Ishikawa (cell line): Measurements from ENCODE around the gene NRCAM.

Experiments used
- CEBPB ChIP-seq: IDR thresholded peaks from 2 replicates; pipeline ENCODE4 v1.6.1; 2012
- CREB1 ChIP-seq: IDR thresholded peaks from 2 replicates; pipeline ENCODE4 v1.6.1; 2012; ENCODE audit warnings: low read depth
- EGR1 ChIP-seq: IDR thresholded peaks from 2 replicates; pipeline ENCODE4 v1.6.1; 2012
- EP300 ChIP-seq: IDR thresholded peaks from 2 replicates; pipeline ENCODE4 v1.6.1; 2012; ENCODE audit warnings: borderline replicate concordance
- FOXM1 ChIP-seq: IDR thresholded peaks from 2 replicates; pipeline ENCODE4 v1.6.1; 2012; ENCODE audit warnings: low read depth, borderline replicate concordance
- MAX ChIP-seq: IDR thresholded peaks from 2 replicates; pipeline ENCODE4 v1.6.1; 2012
- NFIC ChIP-seq: IDR thresholded peaks from 2 replicates; pipeline ENCODE4 v1.6.1; 2012
- RAD21 ChIP-seq: IDR thresholded peaks from 2 replicates; pipeline ENCODE4 v1.6.1; 2012; ENCODE audit warnings: low read depth
- TAF1 ChIP-seq: IDR thresholded peaks from 2 replicates; pipeline ENCODE4 v1.6.1; 2012; ENCODE audit warnings: low read depth, mild to moderate bottlenecking
- TCF12 ChIP-seq: IDR thresholded peaks from 2 replicates; pipeline ENCODE4 v1.6.1; 2012; ENCODE audit warnings: low read depth
- TEAD4 ChIP-seq: IDR thresholded peaks from 2 replicates; pipeline ENCODE4 v1.6.1; 2012
- USF1 ChIP-seq: IDR thresholded peaks from 2 replicates; pipeline ENCODE4 v1.6.1; 2012
- YY1 ChIP-seq: IDR thresholded peaks from 2 replicates; pipeline ENCODE4 v1.6.1; 2012; ENCODE audit warnings: low read depth
- ZBTB7A ChIP-seq: IDR thresholded peaks from 2 replicates; pipeline ENCODE4 v1.6.1; 2012; ENCODE audit warnings: low read depth
- TF ChIP-seq, protein P1 (sequence below): IDR thresholded peaks from 2 replicates; pipeline ENCODE4 v1.6.1; 2012; ENCODE audit warnings: low read depth, mild to moderate bottlenecking

NRCAM gene

DNA sequence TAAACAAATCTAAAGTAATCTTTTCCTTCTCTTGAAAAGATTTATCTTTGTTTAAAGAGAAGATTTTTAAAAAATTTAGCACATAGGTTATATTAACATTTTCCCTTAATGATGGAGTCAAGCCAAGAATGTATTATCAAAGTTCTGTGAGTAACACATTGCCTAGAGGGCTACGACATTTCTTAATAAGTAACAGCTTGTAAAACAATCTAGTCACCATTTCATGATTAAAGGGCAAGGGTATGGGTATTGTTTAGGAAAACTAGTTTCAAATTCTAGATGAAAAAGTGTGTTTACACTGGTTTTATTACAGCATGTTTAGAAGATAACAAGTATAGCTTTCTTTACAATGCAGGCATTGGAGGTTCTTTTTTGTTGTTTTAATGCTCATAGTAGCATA, 297.5 kb downstream of the NRCAM start:
- TF ChIP-seq, protein P1, sequence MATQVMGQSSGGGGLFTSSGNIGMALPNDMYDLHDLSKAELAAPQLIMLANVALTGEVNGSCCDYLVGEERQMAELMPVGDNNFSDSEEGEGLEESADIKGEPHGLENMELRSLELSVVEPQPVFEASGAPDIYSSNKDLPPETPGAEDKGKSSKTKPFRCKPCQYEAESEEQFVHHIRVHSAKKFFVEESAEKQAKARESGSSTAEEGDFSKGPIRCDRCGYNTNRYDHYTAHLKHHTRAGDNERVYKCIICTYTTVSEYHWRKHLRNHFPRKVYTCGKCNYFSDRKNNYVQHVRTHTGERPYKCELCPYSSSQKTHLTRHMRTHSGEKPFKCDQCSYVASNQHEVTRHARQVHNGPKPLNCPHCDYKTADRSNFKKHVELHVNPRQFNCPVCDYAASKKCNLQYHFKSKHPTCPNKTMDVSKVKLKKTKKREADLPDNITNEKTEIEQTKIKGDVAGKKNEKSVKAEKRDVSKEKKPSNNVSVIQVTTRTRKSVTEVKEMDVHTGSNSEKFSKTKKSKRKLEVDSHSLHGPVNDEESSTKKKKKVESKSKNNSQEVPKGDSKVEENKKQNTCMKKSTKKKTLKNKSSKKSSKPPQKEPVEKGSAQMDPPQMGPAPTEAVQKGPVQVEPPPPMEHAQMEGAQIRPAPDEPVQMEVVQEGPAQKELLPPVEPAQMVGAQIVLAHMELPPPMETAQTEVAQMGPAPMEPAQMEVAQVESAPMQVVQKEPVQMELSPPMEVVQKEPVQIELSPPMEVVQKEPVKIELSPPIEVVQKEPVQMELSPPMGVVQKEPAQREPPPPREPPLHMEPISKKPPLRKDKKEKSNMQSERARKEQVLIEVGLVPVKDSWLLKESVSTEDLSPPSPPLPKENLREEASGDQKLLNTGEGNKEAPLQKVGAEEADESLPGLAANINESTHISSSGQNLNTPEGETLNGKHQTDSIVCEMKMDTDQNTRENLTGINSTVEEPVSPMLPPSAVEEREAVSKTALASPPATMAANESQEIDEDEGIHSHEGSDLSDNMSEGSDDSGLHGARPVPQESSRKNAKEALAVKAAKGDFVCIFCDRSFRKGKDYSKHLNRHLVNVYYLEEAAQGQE, result no peak
- TF ChIP-seq TCF12 (no peak), YY1 (no peak), RAD21 (no peak), NFIC (no peak), ZBTB7A (no peak), CREB1 (no peak)

DNA sequence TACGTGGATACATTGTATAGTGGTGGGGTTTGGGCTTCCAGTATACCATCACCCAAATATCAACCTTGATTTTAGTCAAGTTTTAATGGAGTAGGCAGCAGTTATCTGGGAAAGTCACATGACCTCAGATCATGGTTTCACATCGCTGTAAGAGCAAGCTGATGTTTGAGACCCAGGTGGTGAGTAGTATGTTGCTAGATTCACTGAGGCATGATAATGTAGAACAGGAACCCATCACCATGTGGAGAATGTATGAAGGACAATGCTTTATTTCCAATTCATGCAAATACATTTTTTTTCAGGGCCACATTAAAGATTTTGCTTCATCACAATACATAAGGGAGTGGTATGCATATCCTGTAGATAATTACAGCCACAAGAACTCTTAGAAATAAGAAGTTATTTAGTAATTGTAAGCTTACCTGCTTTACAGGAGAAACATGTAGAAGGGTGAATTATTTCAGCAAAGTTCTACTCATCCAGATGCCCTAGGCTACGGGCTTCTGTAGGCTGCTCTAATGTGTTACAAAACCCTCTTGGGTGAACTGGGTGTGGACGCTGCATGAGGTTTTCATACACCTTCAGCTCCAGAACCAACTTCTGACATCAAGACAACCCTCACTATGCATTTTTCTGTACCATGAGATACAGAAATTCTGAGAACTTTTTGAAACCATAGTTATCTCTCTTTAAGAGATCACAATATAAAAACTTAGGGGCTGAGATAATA, 298.5 kb downstream of the NRCAM start:
- TF ChIP-seq RAD21, result no peak
- no peak for TF ChIP-seq EP300

GRCh38 chr7:108156897-108157605, 299.2 kb downstream of the NRCAM start:
- TF ChIP-seq TAF1 (no peak), EGR1 (no peak), CREB1 (no peak), YY1 (no peak)

DNA sequence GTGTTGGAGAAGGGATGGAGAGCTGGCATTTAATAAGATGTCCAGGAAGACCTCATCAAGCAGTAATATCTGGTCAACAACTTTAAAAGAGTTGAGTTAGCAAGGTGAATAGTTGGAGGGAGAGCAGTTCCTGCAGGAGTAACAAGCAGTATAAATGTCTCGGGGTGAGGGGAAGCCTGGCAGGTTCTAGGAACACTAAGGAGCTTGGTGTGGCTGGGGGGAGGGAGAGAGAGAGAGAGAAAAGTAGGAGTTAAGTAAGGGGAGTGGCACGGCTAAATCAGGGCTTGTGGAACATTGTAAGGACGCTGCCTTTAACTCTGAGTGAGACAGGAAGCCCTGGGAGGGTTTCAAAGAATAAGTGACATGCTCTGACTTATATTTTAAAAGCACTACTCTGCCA, 304.0 kb downstream of the NRCAM start:
- TF ChIP-seq TCF12 (no peak), CEBPB (no peak), ZBTB7A (no peak), EP300 (no peak), EGR1 (no peak), USF1 (no peak), CREB1 (no peak), MAX (no peak), FOXM1 (no peak), YY1 (no peak), TEAD4 (no peak), TAF1 (no peak)
- TF ChIP-seq, protein P1, result no peak

DNA sequence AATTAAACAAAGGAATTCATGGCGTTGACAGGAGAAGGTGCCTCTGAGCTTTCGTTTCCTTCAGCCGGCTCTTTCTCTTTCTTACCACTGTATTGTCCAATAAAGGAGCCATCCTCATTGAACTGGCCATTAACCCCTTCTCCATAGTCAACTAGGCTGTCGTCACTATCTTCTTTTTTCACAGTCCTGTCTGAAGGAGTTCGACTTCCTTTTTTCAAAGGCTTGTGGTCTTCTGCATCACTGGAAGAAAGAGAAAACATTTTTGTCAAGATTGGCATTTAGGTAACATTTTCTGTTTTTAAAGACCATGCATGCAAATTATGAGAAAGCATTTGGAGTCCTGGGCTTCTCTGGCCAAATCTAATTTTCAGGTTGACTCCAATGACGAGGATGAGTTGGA, 306.3 kb downstream of the NRCAM start:
- TF ChIP-seq CEBPB (no peak), RAD21 (no peak), YY1 (no peak), CREB1 (no peak), EGR1 (no peak), NFIC (no peak), TCF12 (no peak), USF1 (no peak), MAX (no peak), ZBTB7A (no peak)
- TF ChIP-seq, protein P1, result no peak
